Retina (tissue), 1 donor: ENCODE data around the gene NBPF1.
"Not testable (repeated sequence)": the region's sequence is repeated elsewhere in the genome, so short reads cannot be mapped to it uniquely, and the experiment has no call there.

ENCODE experiments used
- DNase-seq: peaks from one replicate; pipeline ENCODE4 v3.0.0-alpha.2; 2016

The NBPF1 gene

GRCh38 chr1:16605532-16606505, 7.5 kb downstream of the NBPF1 start:
- no peak for DNase-seq

GRCh38 chr1:16605213-16605525, 8.2 kb downstream of the NBPF1 start:
- no peak for DNase-seq

- DNase-seq: not testable (repeated sequence)
These were observed 8.7 kb downstream of the NBPF1 start for GRCh38 chr1:16604514-16605212.

- not testable (repeated sequence) for DNase-seq
These were observed 9.7 kb downstream of the NBPF1 start for GRCh38 chr1:16603623-16604022.

- DNase-seq: not testable (repeated sequence)
These were observed 10.9 kb downstream of the NBPF1 start for GRCh38 chr1:16602336-16603011.

GRCh38 chr1:16600855-16601786, 12.2 kb downstream of the NBPF1 start:
- not testable (repeated sequence) for DNase-seq

- not testable (repeated sequence) for DNase-seq
These were observed 14.0 kb downstream of the NBPF1 start for GRCh38 chr1:16599326-16599725.

- not testable (repeated sequence) for DNase-seq
These were observed 18.1 kb downstream of the NBPF1 start for GRCh38 chr1:16595216-16595615.

GRCh38 chr1:16591845-16592244, 21.5 kb downstream of the NBPF1 start:
- DNase-seq: not testable (repeated sequence)

GRCh38 chr1:16588081-16588480, 25.3 kb downstream of the NBPF1 start:
- not testable (repeated sequence) for DNase-seq

- DNase-seq: not testable (repeated sequence)
These were observed 25.7 kb downstream of the NBPF1 start for GRCh38 chr1:16587639-16588038.

- DNase-seq: not testable (repeated sequence)
These were observed 48.0 kb downstream of the NBPF1 start for GRCh38 chr1:16565324-16565723.

- not testable (repeated sequence) for DNase-seq
These were observed 52.3 kb downstream of the NBPF1 start for GRCh38 chr1:16561035-16561434.

- not testable (repeated sequence) for DNase-seq
These were observed 52.9 kb downstream of the NBPF1 start for GRCh38 chr1:16560498-16560897.

GRCh38 chr1:16559688-16560087, 53.7 kb downstream of the NBPF1 start:
- DNase-seq: not testable (repeated sequence)

GRCh38 chr1:16557034-16557433, 56.3 kb downstream of the NBPF1 start:
- DNase-seq: not testable (repeated sequence)

- not testable (repeated sequence) for DNase-seq
These were observed 60.1 kb downstream of the NBPF1 start for GRCh38 chr1:16553244-16553643.

GRCh38 chr1:16550212-16550918, 63.0 kb downstream of the NBPF1 start:
- not testable (repeated sequence) for DNase-seq

GRCh38 chr1:16549545-16549944, 63.8 kb downstream of the NBPF1 start:
- DNase-seq: not testable (repeated sequence)

GRCh38 chr1:16547502-16548241, 65.7 kb downstream of the NBPF1 start:
- DNase-seq: not testable (repeated sequence)

- DNase-seq: peak; percentile 10
These were observed 67.7 kb downstream of the NBPF1 start for GRCh38 chr1:16545682-16546095.
